ENCODE results near the gene SIPA1L3. TPM values are rescaled to one million over a fixed set of nuclear protein-coding genes. Genes with fewer than 3 reads are reported as not detected.

SIPA1L3 gene
- total and polyA plus RNA-seq, 2 experiments from 2014 or later = 15.7 to 54.1 TPM

GRCh38 chr19:37885392-37885791 lies 21.6 kb upstream of the SIPA1L3 start (continued):
- no peak for TF ChIP-seq EZH2phosphoT487 (IDR thresholded peaks at IDR 0.05; ENCODE audit: unreplicated experiment)
- TF ChIP-seq EZH2 (IDR thresholded peaks at IDR 0.05; ENCODE audit: low read depth, unreplicated experiment) = no peak
- no peak for TF ChIP-seq STAT1 (IDR thresholded peaks at IDR 0.05; ENCODE audit: unreplicated experiment)
- TF ChIP-seq JUNB (IDR thresholded peaks at IDR 0.05; ENCODE audit: unreplicated experiment) = no peak

DNA sequence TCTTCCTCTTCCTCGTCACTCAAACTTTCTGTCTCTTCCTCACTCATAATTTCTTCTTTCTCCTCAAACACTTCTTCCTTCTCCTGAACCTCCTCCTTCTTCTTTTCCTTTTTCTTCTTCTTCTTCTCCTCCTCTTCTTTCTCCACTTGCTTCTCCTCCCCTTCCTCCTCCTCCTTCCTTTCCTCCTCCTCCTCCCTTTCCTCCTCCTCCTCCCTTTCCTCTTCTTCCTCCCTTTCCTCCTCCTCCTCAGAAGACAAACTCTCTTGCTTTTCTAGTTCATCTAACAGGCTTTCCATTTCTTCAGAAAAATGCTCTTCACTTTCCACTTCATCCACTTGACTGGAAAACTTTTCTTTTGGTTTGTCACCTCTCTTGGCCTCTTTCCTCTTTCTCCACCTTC lies 20.4 kb upstream of the SIPA1L3 start:
- TF ChIP-seq, protein P1, sequence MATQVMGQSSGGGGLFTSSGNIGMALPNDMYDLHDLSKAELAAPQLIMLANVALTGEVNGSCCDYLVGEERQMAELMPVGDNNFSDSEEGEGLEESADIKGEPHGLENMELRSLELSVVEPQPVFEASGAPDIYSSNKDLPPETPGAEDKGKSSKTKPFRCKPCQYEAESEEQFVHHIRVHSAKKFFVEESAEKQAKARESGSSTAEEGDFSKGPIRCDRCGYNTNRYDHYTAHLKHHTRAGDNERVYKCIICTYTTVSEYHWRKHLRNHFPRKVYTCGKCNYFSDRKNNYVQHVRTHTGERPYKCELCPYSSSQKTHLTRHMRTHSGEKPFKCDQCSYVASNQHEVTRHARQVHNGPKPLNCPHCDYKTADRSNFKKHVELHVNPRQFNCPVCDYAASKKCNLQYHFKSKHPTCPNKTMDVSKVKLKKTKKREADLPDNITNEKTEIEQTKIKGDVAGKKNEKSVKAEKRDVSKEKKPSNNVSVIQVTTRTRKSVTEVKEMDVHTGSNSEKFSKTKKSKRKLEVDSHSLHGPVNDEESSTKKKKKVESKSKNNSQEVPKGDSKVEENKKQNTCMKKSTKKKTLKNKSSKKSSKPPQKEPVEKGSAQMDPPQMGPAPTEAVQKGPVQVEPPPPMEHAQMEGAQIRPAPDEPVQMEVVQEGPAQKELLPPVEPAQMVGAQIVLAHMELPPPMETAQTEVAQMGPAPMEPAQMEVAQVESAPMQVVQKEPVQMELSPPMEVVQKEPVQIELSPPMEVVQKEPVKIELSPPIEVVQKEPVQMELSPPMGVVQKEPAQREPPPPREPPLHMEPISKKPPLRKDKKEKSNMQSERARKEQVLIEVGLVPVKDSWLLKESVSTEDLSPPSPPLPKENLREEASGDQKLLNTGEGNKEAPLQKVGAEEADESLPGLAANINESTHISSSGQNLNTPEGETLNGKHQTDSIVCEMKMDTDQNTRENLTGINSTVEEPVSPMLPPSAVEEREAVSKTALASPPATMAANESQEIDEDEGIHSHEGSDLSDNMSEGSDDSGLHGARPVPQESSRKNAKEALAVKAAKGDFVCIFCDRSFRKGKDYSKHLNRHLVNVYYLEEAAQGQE (IDR thresholded peaks at IDR 0.05; ENCODE audit: unreplicated experiment) = no peak
- TF ChIP-seq POLR2AphosphoS5 (IDR thresholded peaks at IDR 0.05; ENCODE audit: low read depth) (no peak), NANOG (IDR thresholded peaks at IDR 0.05; ENCODE audit: borderline replicate concordance) (no peak), EZH2 (IDR thresholded peaks at IDR 0.05; ENCODE audit: low read depth, unreplicated experiment) (no peak), CREB1 (CRISPR knock-in tag; IDR thresholded peaks at IDR 0.05; ENCODE audit: low read depth) (no peak), STAT1 (IDR thresholded peaks at IDR 0.05; ENCODE audit: unreplicated experiment) (no peak), ZNF331 (CRISPR knock-in tag; IDR thresholded peaks at IDR 0.05; ENCODE audit: low read depth) (no peak), EZH2phosphoT487 (IDR thresholded peaks at IDR 0.05; ENCODE audit: unreplicated experiment) (no peak), JUNB (IDR thresholded peaks at IDR 0.05; ENCODE audit: unreplicated experiment) (no peak)
- TF ChIP-seq, protein P2, sequence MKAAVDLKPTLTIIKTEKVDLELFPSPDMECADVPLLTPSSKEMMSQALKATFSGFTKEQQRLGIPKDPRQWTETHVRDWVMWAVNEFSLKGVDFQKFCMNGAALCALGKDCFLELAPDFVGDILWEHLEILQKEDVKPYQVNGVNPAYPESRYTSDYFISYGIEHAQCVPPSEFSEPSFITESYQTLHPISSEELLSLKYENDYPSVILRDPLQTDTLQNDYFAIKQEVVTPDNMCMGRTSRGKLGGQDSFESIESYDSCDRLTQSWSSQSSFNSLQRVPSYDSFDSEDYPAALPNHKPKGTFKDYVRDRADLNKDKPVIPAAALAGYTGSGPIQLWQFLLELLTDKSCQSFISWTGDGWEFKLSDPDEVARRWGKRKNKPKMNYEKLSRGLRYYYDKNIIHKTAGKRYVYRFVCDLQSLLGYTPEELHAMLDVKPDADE (IDR thresholded peaks at IDR 0.05) = no peak
- TF ChIP-seq, protein P3, sequence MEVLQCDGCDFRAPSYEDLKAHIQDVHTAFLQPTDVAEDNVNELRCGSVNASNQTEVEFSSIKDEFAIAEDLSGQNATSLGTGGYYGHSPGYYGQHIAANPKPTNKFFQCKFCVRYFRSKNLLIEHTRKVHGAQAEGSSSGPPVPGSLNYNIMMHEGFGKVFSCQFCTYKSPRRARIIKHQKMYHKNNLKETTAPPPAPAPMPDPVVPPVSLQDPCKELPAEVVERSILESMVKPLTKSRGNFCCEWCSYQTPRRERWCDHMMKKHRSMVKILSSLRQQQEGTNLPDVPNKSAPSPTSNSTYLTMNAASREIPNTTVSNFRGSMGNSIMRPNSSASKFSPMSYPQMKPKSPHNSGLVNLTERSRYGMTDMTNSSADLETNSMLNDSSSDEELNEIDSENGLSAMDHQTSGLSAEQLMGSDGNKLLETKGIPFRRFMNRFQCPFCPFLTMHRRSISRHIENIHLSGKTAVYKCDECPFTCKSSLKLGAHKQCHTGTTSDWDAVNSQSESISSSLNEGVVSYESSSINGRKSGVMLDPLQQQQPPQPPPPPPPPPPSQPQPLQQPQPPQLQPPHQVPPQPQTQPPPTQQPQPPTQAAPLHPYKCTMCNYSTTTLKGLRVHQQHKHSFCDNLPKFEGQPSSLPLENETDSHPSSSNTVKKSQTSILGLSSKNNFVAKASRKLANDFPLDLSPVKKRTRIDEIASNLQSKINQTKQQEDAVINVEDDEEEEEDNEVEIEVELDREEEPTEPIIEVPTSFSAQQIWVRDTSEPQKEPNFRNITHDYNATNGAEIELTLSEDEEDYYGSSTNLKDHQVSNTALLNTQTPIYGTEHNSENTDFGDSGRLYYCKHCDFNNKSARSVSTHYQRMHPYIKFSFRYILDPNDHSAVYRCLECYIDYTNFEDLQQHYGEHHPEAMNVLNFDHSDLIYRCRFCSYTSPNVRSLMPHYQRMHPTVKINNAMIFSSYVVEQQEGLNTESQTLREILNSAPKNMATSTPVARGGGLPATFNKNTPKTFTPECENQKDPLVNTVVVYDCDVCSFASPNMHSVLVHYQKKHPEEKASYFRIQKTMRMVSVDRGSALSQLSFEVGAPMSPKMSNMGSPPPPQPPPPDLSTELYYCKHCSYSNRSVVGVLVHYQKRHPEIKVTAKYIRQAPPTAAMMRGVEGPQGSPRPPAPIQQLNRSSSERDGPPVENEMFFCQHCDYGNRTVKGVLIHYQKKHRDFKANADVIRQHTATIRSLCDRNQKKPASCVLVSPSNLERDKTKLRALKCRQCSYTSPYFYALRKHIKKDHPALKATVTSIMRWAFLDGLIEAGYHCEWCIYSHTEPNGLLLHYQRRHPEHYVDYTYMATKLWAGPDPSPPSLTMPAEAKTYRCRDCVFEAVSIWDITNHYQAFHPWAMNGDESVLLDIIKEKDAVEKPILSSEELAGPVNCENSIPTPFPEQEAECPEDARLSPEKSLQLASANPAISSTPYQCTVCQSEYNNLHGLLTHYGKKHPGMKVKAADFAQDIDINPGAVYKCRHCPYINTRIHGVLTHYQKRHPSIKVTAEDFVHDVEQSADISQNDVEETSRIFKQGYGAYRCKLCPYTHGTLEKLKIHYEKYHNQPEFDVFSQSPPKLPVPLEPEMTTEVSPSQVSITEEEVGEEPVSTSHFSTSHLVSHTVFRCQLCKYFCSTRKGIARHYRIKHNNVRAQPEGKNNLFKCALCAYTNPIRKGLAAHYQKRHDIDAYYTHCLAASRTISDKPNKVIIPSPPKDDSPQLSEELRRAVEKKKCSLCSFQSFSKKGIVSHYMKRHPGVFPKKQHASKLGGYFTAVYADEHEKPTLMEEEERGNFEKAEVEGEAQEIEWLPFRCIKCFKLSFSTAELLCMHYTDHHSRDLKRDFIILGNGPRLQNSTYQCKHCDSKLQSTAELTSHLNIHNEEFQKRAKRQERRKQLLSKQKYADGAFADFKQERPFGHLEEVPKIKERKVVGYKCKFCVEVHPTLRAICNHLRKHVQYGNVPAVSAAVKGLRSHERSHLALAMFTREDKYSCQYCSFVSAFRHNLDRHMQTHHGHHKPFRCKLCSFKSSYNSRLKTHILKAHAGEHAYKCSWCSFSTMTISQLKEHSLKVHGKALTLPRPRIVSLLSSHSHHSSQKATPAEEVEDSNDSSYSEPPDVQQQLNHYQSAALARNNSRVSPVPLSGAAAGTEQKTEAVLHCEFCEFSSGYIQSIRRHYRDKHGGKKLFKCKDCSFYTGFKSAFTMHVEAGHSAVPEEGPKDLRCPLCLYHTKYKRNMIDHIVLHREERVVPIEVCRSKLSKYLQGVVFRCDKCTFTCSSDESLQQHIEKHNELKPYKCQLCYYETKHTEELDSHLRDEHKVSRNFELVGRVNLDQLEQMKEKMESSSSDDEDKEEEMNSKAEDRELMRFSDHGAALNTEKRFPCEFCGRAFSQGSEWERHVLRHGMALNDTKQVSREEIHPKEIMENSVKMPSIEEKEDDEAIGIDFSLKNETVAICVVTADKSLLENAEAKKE (CRISPR knock-in tag; IDR thresholded peaks at IDR 0.05) = no peak
- TF ChIP-seq, protein P4, sequence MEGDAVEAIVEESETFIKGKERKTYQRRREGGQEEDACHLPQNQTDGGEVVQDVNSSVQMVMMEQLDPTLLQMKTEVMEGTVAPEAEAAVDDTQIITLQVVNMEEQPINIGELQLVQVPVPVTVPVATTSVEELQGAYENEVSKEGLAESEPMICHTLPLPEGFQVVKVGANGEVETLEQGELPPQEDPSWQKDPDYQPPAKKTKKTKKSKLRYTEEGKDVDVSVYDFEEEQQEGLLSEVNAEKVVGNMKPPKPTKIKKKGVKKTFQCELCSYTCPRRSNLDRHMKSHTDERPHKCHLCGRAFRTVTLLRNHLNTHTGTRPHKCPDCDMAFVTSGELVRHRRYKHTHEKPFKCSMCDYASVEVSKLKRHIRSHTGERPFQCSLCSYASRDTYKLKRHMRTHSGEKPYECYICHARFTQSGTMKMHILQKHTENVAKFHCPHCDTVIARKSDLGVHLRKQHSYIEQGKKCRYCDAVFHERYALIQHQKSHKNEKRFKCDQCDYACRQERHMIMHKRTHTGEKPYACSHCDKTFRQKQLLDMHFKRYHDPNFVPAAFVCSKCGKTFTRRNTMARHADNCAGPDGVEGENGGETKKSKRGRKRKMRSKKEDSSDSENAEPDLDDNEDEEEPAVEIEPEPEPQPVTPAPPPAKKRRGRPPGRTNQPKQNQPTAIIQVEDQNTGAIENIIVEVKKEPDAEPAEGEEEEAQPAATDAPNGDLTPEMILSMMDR (conservative IDR thresholded peaks at IDR 0.05; ENCODE audit: low read depth in 2 of 2) = no peak
- Mint-ChIP-seq H3K36me3 (ENCODE audit: low read depth) (peaks cover 4% of the 10 kb centered on the region; the same call in 2 of the 3 replicates), H3K27me3 (ENCODE audit: insufficient read depth, low read depth, poor library complexity) (peaks cover 8% of the 10 kb centered on the region), H3K4me1 (no peaks in the 10 kb centered on the region), H3K27ac (no peak overlapping the region), H3K9me3 (peaks cover 28% of the 10 kb centered on the region), H3K4me3 (no peak overlapping the region)
- H3K4me2 ChIP-seq = no peak overlapping the region
- H2AFZ ChIP-seq = no peak overlapping the region
- H3F3A ChIP-seq (replicated peaks; ENCODE audit: low read depth) = no peaks in the 10 kb centered on the region
- no peaks in the 10 kb centered on the region; the same call in 1 of the 2 replicates for H3K36me3 ChIP-seq (ENCODE audit: insufficient read depth)
- peaks cover 47% of the 10 kb centered on the region for H3K9me2 ChIP-seq (ENCODE audit: insufficient read depth)
- H3K79me2 ChIP-seq (replicated peaks; ENCODE audit: insufficient read depth) = no peaks in the 10 kb centered on the region
- no peak overlapping the region for H3K4me3 ChIP-seq
- H3K27ac ChIP-seq (ENCODE audit: low read depth) = no peak overlapping the region
- no peaks in the 10 kb centered on the region for H3K4me1 ChIP-seq (ENCODE audit: insufficient read depth)
- H3K27me3 ChIP-seq (ENCODE audit: insufficient read depth) = no peaks in the 10 kb centered on the region
- ATAC-seq (no peak), DNase-seq (ENCODE audit: low spot score) (no peak)
- no peaks in the 10 kb centered on the region for H4K20me1 ChIP-seq (replicated peaks; ENCODE audit: insufficient read depth)

Data from GM23338 (cell line).